NCI-H2029 (cell line): ENCODE results near the gene ZNF598.
"Not testable (repeated sequence)": the region's sequence is repeated elsewhere in the genome, so short reads cannot be mapped to it uniquely, and the experiment has no call there.

Experiments
- DNase-seq: peaks from one replicate; lab custom pipeline; 2025; lab: John Stamatoyannopoulos, UW

ZNF598 gene

DNA sequence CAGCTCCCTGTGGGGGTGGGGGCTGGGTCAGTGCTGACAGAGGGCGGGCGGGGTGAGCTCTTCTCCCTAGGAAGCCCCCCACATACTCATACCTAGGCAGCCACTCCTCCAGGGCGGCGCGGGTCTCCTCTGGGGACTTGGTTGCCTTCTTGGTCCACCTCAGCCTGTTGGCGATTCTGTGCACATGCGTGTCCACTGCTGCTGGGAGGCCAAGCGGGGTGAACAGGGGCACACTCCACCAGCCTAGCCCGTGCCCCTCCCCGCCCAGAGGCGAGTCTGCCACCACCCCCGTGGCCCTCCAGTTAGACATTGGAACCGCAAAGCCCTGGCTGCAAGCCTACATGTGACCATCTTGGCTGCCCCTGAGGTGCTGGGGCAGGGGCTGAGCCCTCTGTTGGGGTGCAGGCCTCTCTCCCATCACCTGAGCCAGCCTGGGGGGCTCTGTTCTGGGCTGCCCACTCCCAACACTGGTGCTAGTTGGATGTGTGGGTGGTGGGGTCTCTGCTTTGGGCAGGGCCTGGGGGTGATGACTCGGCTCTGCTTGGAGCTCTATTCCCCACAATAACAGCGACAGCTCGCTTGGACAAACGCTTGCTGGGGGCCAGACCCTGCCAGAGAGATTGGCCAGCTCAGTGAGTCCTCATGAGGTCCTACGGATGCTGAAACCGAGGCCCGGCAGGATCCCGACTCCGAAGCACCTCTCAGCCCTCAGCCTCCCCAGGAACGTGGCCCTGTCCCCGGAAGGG, 30.6 kb upstream of the ZNF598 start:
- DNase-seq: no peak

DNA sequence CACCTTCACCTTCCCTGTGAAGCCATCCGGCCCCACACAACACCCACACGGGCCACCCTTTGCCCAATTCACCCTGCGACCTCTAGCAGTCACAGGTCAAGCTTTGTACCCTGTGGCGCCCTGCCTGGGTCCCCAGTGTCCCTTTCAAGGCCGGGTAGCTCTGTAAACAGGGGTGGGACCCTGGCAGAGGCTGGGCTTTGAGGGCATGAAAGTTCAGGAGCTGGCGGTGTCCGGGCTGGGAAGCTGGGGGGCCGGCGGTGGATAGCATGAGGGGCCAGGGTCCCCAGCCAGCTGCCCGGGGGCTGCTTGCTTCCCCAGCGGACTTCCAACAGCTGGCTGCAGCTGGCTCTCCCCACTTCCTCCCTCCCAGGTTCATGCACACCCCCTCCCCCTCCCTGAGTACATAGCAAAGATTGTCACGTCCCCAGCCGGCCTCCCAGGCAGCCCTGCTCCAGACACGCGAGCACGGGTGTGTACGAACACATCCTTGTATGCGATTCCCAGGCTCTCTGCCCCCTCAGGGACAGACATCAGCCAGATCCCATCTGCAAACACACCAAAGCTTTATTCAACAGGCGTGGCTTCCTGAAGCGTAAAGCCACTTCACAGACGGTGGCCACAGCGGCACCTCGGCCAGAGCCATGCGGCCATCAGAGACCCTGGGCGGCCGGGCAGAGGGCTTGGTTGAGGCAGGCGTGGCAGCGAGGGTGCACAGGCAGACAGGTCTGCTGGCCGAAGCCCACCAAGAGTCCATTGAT, 29.8 kb upstream of the ZNF598 start:
- DNase-seq: peak; percentile 78

DNA sequence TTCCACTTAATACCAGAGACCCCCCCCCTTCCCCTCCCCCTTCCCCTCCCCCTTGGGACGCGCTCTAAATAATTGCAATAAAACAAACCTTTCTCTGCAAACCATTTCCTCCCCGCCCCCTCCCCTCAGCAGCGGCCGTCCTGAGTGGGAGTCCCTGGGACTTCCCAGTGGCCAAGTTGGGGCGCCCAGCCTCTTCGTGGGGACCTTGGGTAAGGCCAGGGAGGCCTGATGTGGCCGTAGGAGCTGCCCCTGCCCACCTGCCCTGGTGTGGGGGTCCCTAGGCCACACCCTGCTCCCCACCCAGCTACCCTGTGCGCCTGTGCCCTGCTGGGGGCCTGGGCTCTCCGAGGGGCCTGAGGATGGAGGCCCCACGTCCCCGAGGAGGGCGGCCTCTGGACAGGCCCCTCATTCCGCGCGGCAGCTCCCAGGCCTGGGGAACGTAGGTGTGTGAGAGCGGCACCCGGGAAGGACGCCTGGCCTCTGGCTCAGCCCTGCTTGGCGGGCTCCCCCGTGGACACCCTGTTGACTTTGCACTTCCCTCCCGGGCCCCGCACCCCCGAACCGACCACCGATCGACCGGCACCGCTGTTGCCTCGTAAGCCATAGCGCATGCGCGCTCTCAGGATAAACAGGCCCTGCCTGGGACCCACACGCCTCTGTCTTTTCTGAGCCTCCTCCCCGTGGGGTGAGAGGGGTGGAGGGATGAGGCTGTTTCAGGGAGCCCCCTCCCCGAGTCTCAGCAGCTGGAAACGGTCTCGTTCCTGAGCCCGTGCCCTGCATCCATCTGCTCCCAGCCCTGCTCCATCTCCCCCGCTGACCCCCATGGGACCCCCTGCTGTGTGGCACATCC, 29.0 kb upstream of the ZNF598 start:
- no peak for DNase-seq

DNA sequence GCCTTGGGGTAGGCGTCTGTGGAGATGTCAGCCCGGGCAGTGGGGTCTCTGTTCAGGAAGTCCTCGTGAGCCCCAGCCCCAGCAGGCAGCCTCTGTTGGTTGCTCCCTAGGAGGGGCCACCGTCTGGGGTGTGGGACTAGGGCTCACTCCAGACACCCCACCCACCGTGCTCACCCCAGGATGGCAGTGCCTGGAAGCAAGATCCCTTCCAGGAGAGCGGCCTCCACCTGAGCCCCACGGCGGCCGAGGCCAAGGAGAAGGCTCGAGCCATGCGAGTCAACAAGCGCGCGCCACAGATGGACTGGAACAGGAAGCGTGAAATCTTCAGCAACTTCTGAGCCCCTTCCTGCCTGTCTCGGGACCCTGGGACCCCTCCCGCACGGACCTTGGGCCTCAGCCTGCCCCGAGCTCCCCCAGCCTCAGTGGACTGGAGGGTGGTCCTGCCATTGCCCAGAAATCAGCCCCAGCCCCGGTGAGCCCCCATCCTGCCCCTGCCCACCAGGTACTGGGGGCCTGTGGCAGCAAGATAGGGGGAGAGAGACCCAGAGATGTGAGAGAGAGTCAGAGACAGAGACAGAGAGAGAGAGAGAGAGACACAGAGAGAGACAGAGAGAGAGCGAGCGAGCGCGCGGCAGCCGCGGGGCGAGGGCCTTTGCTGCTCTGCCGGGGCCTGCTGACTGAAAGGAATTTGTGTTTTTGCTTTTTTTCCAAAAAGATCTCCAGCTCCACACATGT, 28.2 kb upstream of the ZNF598 start:
- no peak for DNase-seq

DNA sequence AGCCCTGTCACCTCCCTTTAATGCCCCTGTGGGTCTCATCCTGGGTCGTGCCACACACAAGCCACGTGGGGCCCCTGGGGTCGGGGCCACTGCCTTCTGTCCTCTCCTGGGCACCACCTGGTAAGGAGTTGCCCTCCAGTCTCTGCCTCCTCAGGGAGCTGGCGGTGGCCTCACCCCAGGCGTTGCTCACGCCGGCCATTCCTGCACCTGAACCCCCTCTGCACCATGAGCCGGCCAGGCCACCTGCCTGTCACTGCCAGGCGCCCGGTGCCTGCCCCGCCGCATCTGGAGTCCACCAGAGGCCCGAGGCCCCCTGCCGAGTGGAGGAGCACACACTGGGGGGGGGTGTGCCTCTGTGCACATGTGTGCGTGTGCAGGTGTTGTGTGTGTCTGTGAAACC, 27.5 kb upstream of the ZNF598 start:
- DNase-seq: no peak

DNA sequence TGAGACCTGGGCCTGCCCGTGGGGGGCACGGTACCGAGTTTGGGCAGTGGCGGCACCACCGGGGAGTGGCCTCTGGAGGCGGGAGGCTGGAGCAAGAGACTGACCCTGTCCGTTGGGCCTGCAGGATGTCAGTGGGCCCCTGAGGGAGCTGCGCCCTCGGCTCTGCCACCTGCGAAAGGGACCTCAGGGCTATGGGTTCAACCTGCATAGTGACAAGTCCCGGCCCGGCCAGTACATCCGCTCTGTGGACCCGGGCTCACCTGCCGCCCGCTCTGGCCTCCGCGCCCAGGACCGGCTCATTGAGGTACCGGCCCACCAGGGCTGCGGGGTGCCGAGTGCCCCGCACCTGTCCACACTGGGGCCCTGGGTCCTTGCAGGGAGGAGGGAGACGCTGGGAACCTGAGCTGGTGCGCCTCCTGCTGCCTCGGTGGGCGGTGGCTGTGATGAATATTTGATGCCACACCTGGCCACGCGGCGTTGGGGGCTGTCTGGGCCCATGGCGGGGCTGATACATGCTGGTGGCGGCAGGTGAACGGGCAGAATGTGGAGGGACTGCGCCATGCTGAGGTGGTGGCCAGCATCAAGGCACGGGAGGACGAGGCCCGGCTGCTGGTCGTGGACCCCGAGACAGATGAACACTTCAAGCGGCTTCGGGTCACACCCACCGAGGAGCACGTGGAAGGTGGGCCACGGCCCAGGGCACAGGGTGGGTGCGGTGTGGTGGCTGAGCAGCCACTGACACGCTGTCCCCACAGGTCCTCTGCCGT, 26.8 kb upstream of the ZNF598 start:
- DNase-seq: no peak

GRCh38 chr16:2035431-2036199, 26.0 kb upstream of the ZNF598 start:
- DNase-seq: peak; percentile 46

DNA sequence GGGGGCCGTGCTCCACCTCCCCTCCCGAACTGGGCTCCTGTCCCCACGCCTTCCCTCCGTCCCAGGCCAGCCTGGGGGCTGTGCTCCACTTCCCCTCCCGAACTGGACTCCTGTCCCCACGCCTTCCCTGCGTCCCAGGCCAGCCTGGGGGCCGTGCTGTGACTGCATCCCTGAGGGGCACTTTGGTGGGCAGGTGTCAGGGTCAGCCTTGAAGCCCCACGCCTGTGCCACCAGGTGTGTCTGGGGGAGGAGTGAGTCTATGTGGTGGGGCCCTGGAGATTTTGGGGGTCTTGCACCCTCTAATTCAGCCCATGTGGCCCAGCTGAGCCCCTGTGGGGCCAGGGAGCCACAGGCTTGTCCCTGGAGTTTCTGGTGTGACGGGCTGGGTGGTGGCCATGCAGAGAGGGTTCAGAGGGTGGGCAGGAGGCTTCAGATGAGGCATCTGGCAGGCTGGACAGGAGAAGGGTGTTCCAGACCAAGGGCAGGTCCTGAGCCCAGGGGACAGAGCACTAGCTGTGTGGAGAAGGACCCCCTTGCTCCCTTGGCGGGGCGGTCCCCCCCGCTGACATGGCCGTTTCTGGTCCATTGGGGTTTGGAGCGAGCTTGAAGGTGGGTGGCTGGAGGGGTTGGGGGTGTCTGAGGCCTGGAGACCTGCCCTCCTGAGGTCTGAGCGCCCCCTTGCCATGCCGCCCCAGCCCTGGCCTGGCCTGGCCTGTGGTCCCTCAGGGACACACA, 25.2 kb upstream of the ZNF598 start:
- no peak for DNase-seq

DNA sequence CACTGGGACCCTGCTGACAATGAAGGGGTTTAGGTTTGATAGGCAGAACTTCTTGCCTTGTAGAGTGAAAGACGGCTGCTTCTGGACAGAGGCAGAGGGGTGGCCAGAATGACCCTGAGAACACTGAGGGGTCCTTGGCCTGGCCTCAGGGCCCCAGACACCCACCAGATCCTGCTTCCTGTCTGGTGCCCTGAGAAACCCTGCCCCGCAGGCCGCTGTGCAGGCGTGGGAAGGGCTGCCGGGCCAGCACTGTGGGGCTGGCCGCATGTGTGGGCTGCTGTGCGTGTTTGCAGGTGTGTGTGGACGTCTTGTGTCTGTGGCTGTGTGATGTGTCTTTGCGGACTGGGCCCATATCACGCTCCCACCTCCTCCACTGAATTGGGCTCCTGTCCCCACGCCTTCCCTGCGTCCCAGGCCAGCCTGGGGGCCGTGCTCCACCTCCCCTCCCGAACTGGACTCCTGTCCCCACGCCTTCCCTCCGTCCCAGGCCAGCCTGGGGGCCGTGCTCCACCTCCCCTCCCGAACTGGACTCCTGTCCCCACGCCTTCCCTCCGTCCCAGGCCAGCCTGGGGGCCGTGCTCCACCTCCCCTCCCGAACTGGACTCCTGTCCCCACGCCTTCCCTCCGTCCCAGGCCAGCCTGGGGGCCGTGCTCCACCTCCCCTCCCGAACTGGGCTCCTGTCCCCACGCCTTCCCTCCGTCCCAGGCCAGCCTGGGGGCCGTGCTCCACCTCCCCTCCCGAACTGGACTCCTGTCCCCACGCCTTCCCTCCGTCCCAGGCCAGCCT, 24.5 kb upstream of the ZNF598 start:
- not testable (repeated sequence) for DNase-seq

DNA sequence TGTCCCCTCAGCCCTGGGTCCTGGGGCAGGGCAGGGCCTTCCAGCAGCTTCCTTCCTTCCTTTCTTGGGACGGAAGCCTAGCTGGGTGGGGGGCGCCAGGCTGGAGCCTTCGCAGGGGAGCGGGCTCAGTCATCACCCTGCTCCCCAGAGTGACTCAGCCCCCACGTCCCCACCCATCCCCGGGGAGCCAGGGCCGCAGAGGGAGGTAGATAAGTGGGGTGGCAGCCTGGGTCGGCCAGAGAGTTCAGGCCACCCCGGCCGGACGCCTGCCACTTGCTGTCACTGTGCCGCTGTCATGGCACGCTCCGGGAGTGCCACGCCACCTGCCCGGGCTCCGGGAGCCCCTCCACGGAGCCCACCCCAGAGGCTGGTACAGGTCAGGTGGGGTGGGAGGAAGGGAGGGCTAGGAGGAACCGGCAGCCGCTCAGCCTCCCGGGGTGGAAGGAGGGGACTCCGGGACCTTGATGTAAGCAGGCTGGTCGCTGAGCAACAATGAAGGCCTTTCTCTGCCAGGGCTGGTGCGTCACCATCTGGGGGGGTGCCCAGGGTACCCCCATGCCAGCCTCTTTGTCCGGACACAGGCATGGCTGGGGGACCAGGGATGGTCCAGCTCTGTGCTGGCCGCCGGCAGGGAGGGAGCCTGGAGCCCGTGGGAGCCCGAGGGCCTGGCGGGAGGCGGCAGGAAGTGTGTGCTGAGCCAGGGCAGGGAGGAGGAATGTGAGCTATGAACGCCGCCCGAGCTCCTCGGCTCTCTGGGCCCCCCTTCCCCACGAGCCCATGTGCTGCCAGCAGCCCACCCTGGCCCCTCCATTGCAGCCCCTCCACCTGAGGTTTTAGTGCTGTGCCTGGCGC, 23.7 kb upstream of the ZNF598 start:
- no peak for DNase-seq

- DNase-seq: no peak
Observed at GRCh38 chr16:2032285-2033056, 22.9 kb upstream of the ZNF598 start.

DNA sequence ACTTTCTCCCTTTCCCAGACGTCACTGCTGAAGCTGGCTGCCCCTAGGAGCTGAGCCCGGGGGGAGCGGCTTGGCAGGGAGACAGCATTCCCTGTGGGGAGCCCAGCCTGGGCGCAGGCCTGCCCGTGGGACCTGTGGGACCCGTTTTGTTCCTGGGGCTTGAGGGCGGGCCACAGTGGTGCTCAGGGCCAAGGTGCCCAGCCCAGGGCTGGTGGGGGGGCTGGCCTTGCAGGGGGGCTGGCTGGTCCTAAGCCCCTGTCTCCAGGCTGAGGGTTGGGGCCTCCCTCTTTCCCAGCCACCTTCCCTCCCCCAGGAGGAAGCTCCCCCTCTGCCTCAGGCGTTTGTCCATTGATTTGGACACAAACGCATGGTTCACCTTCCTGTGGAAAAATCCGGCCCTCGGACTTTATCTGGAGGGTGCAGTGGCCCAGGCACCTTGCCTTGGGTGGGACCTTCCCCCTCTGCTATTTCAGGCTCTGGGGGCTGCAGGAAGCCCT, 21.5 kb upstream of the ZNF598 start:
- no peak for DNase-seq

- no peak for DNase-seq
Observed at GRCh38 chr16:2030036-2030435, 20.4 kb upstream of the ZNF598 start.

- no peak for DNase-seq
Observed at GRCh38 chr16:2029350-2029749, 19.7 kb upstream of the ZNF598 start.

- DNase-seq: no peak
Observed at GRCh38 chr16:2028620-2029220, 19.1 kb upstream of the ZNF598 start.

DNA sequence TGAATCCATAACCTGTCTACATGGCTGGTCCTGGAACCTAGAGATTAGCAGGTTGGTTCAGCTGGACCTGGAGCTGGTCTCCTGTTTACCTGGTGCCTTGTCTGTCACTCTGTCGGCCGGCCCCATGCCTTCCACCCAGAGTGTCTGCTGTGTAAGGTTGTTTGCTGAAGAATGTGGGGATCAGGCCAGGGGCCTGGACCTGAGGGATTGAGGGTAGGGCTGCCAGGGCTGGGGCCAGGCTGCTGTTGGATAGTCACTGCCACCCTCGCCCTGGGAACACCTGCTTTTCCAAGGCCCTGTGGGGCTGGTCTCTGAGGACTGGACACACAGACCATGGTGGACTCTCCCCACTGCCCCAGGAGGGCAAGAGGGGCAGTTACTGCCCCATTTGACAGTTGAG, 18.5 kb upstream of the ZNF598 start:
- DNase-seq: no peak
